Panc1 (cell line): ENCODE results near the gene HEPH. TPM values are rescaled to one million over a fixed set of nuclear protein-coding genes. Genes with fewer than 3 reads are reported as not detected.
"Not testable (repeated sequence)": the region's sequence is repeated elsewhere in the genome, so short reads cannot be mapped to it uniquely, and the experiment has no call there.

Experiments used
- ATAC-seq: fragments of 200-7000 bp; cut with Tn5 transposase; 2 replicates; pipeline ENCODE4 v1.9.1; 2020; ENCODE audit warnings: mild to moderate bottlenecking, moderate library complexity
- BruUV-seq: library from RNA; stranded (reverse); fragments of 400-500 nt; replicated peaks from 2 replicates; lab custom pipeline; 2021; lab: Mats Ljungman, UMichigan
- CTCF ChIA-PET: fragments of 300-600 bp; sonication (Branson Sonifier 250); formaldehyde crosslinking; loops from one replicate; lab custom pipeline; 2022; ENCODE audit warnings: antibody characterized with exemption; lab: Charles Lee
- POLR2A ChIA-PET: fragments of 300-600 bp; sonication (Branson Sonifier 250); formaldehyde crosslinking; loops from one replicate; lab custom pipeline; 2022; ENCODE audit warnings: antibody characterized with exemption; lab: Charles Lee
- DNase-seq: peaks from one replicate; pipeline ENCODE4 v3.0.0-alpha.2; 2010; ENCODE audit warnings: low read depth, low spot score
- H3K27ac ChIP-seq: 2 replicates; pipeline ENCODE4 v1.5.1; 2011; ENCODE audit warnings: mild to moderate bottlenecking, low read length, inconsistent platforms
- H3K27me3 ChIP-seq: fragments of 200-500 bp; sonication (Bioruptor generic); 2 replicates; pipeline ENCODE4 v1.6.0; 2014; ENCODE audit warnings: low read length, inconsistent platforms; ENCODE audit not compliant: control insufficient read depth, insufficient read depth
- H3K36me3 ChIP-seq: fragments of 200-500 bp; sonication (Bioruptor generic); 2 replicates; pipeline ENCODE4 v1.5.1; 2014; ENCODE audit warnings: inconsistent platforms, mild to moderate bottlenecking, low read length, moderate library complexity; ENCODE audit not compliant: control insufficient read depth, insufficient read depth
- H3K4me1 ChIP-seq: 2 replicates; pipeline ENCODE4 v1.5.1; 2011; ENCODE audit warnings: inconsistent platforms, mild to moderate bottlenecking, low read length, moderate library complexity; ENCODE audit not compliant: control insufficient read depth, insufficient read depth
- H3K4me3 ChIP-seq, 2 experiments: 2 replicates each; pipeline ENCODE4 v1.5.1; 2011 to 2012; ENCODE audit warnings: low read depth in 2 of 2, low read length in 2 of 2, mild to moderate bottlenecking in 2 of 2, inconsistent platforms in 1 of 2, moderate library complexity in 1 of 2
- H3K9me3 ChIP-seq: fragments of 200-500 bp; sonication (Bioruptor generic); 2 replicates; pipeline ENCODE4 v1.5.1; 2014; ENCODE audit warnings: low read depth, mild to moderate bottlenecking, inconsistent platforms, low read length, moderate library complexity; ENCODE audit not compliant: control insufficient read depth, insufficient read depth
- POLR2AphosphoS5 ChIP-seq: IDR thresholded peaks from 2 replicates; pipeline ENCODE4 v1.6.1; 2012; ENCODE audit warnings: mild to moderate bottlenecking, low read depth, low read length, moderate library complexity
- SIN3A ChIP-seq: IDR thresholded peaks from 2 replicates; pipeline ENCODE4 v1.6.1; 2012; ENCODE audit warnings: low read depth, mild to moderate bottlenecking, low read length, moderate library complexity, borderline replicate concordance; ENCODE audit not compliant: insufficient read depth
- TCF7L2 ChIP-seq: IDR thresholded peaks from 2 replicates; pipeline ENCODE4 v1.6.1; 2011; ENCODE audit warnings: mild to moderate bottlenecking, low read depth, low read length, inconsistent platforms
- in situ Hi-C: cut with HindIII; loops from 2 replicates; pipeline ENCODE4 v1.10.0; 2016; ENCODE audit warnings: low sequenced_read_pairs, low pct_unique_long_range_greater_than_20kb
- intact Hi-C: fragments of 100-400 bp; cut with micrococcal nuclease; formaldehyde crosslinking; loops from one replicate; pipeline ENCODE4 v1.10.0; 2022; ENCODE audit not compliant: unreplicated experiment
- total RNA-seq: library from RNA; stranded (reverse); gene quantifications from one replicate; pipeline ENCODE4 v1.2.1, GENCODE V29; 2021; ENCODE audit not compliant: unreplicated experiment
- TF ChIP-seq, protein P1 (sequence below): fragments of 450-650 bp; IDR thresholded peaks from 2 replicates; pipeline ENCODE4 v1.5.1; 2017; ENCODE audit warnings: mild to moderate bottlenecking
- TF ChIP-seq, protein P2 (sequence below), 2 experiments: IDR thresholded peaks; 2 replicates each; pipeline ENCODE4 v1.6.1; 2011 to 2012; ENCODE audit warnings: low read depth in 2 of 2, control low read depth in 1 of 2, low read length in 1 of 2, mild to moderate bottlenecking in 1 of 2, moderate library complexity in 1 of 2; ENCODE audit not compliant: insufficient read depth in 1 of 2

The HEPH gene
- total RNA-seq, 1 experiment from 2014 or later: 0.08 TPM

DNA sequence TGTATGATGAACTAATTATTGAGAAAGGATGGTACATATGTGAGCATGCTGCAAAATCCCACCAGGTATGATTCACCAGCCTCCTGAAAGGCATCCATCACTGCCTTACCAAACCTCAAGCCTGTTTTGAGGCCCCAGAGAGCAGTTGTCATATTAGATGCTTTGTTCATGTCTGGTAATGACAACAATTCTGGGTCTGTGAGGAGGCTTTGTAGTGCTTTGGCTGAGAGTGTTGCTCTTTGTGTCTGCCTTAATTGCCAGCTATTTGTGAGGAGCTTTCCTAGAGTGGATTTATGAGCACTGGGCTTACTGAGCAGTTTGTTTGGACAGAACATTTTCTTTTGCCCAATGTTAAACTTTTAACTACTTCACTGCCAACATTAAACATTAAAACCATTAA, 69.2 kb downstream of the HEPH start:
- Histone ChIP-seq H3K36me3 (no peaks in the 10 kb centered on the region), H3K4me3 (no peak overlapping the region), H3K9me3 (no peaks in the 10 kb centered on the region), H3K4me1 (no peaks in the 10 kb centered on the region), H3K27ac (no peak overlapping the region), H3K27me3 (no peaks in the 10 kb centered on the region)
- ATAC-seq: no peak
- CTCF ChIA-PET: no interaction called here
- no peak for TF ChIP-seq SIN3A
- TF ChIP-seq, protein P1, sequence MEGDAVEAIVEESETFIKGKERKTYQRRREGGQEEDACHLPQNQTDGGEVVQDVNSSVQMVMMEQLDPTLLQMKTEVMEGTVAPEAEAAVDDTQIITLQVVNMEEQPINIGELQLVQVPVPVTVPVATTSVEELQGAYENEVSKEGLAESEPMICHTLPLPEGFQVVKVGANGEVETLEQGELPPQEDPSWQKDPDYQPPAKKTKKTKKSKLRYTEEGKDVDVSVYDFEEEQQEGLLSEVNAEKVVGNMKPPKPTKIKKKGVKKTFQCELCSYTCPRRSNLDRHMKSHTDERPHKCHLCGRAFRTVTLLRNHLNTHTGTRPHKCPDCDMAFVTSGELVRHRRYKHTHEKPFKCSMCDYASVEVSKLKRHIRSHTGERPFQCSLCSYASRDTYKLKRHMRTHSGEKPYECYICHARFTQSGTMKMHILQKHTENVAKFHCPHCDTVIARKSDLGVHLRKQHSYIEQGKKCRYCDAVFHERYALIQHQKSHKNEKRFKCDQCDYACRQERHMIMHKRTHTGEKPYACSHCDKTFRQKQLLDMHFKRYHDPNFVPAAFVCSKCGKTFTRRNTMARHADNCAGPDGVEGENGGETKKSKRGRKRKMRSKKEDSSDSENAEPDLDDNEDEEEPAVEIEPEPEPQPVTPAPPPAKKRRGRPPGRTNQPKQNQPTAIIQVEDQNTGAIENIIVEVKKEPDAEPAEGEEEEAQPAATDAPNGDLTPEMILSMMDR: no peak
- TF ChIP-seq TCF7L2: no peak
- TF ChIP-seq, protein P2, sequence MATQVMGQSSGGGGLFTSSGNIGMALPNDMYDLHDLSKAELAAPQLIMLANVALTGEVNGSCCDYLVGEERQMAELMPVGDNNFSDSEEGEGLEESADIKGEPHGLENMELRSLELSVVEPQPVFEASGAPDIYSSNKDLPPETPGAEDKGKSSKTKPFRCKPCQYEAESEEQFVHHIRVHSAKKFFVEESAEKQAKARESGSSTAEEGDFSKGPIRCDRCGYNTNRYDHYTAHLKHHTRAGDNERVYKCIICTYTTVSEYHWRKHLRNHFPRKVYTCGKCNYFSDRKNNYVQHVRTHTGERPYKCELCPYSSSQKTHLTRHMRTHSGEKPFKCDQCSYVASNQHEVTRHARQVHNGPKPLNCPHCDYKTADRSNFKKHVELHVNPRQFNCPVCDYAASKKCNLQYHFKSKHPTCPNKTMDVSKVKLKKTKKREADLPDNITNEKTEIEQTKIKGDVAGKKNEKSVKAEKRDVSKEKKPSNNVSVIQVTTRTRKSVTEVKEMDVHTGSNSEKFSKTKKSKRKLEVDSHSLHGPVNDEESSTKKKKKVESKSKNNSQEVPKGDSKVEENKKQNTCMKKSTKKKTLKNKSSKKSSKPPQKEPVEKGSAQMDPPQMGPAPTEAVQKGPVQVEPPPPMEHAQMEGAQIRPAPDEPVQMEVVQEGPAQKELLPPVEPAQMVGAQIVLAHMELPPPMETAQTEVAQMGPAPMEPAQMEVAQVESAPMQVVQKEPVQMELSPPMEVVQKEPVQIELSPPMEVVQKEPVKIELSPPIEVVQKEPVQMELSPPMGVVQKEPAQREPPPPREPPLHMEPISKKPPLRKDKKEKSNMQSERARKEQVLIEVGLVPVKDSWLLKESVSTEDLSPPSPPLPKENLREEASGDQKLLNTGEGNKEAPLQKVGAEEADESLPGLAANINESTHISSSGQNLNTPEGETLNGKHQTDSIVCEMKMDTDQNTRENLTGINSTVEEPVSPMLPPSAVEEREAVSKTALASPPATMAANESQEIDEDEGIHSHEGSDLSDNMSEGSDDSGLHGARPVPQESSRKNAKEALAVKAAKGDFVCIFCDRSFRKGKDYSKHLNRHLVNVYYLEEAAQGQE (IDR thresholded peaks at IDR 0.05; ENCODE audit: insufficient read depth in 1 of 2, low read depth in 2 of 2, low read length in 1 of 2): no peak
- no peak for TF ChIP-seq POLR2AphosphoS5
- BruUV-seq: no TSS peak
- intact Hi-C loops: no loop called here
- POLR2A ChIA-PET: no interaction called here
- in situ Hi-C loops: no loop called here
- DNase-seq: no peak

DNA sequence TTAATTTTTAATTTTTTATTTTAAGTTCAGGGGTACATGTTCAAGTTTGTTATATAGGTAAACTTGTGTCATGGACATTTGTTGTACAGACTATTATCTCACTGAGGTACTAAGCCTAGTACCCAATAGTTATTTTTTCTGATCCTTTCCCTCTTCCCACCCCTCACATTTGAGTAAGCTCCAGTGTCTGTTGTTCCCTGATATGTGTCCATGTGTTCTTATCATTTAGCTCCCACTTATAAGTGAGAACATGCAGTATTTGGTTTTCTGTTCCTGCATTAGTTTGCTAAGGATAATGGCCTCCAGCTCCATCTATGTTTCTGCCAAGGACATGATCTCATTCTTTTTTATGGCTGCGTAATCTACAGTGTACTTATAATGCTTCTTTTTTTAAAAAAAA, 69.9 kb downstream of the HEPH start:
- H3K27ac ChIP-seq, BruUV-seq, intact Hi-C loops, ATAC-seq, DNase-seq, H3K27me3 ChIP-seq, H3K36me3 ChIP-seq, in situ Hi-C loops, POLR2A ChIA-PET, H3K9me3 ChIP-seq, H3K4me1 ChIP-seq, H3K4me3 ChIP-seq, CTCF ChIA-PET: not testable (repeated sequence)

DNA sequence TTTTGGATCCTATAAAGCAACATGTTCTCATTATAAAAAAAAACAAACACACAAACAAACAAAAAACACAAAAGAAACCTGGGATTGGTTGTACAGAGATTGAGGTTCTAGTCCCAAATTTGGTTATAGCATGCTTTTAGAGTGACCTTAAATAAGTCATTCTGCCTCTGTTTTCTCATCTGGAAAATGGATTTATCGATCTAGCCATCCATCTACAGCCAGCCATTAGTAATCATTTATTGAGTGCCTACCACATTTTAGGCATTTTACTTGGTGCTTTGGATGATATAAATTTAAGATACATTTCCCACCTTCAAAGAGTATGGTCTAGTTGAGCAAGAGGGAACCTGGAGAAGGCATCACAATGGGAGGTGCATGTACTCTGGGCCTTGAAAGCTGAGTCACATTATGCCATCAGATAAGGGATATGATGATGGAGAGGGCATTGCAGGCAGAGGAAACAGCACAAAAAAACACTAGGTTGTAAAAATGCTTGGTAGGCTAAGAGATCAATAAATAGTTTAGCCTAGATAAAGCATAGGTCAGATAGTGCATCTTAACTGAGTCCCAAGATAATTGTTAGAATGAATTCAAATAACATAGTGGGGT, 91.4 kb downstream of the HEPH start:
- intact Hi-C loops (no loop called here), in situ Hi-C loops (no loop called here)
- BruUV-seq: no TSS peak
- Histone ChIP-seq H3K4me3 (no peak overlapping the region), H3K9me3 (no peaks in the 10 kb centered on the region), H3K4me1 (no peaks in the 10 kb centered on the region), H3K27ac (no peak overlapping the region), H3K36me3 (no peaks in the 10 kb centered on the region), H3K27me3 (no peaks in the 10 kb centered on the region)
- no peak for DNase-seq
- CTCF ChIA-PET: no interaction called here
- POLR2A ChIA-PET: no interaction called here
- TF ChIP-seq SIN3A: no peak
- TF ChIP-seq TCF7L2: no peak
- TF ChIP-seq, protein P2 (IDR thresholded peaks at IDR 0.05; ENCODE audit: insufficient read depth in 1 of 2, low read depth in 2 of 2, low read length in 1 of 2): no peak
- no peak for TF ChIP-seq POLR2AphosphoS5
- TF ChIP-seq, protein P1: no peak
- no peak for ATAC-seq
